Smooth muscle cell of the brain vasculature (primary cell): Measurements from ENCODE around the gene LAMP1.
"Not testable (repeated sequence)": the region's sequence is repeated elsewhere in the genome, so short reads cannot be mapped to it uniquely, and the experiment has no call there.

Experiments used
- DNase-seq: peaks from one replicate; pipeline ENCODE4 v3.0.0-alpha.2; 2012; ENCODE audit warnings: low read depth, low spot score

LAMP1 gene, protein sequence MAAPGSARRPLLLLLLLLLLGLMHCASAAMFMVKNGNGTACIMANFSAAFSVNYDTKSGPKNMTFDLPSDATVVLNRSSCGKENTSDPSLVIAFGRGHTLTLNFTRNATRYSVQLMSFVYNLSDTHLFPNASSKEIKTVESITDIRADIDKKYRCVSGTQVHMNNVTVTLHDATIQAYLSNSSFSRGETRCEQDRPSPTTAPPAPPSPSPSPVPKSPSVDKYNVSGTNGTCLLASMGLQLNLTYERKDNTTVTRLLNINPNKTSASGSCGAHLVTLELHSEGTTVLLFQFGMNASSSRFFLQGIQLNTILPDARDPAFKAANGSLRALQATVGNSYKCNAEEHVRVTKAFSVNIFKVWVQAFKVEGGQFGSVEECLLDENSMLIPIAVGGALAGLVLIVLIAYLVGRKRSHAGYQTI

DNA sequence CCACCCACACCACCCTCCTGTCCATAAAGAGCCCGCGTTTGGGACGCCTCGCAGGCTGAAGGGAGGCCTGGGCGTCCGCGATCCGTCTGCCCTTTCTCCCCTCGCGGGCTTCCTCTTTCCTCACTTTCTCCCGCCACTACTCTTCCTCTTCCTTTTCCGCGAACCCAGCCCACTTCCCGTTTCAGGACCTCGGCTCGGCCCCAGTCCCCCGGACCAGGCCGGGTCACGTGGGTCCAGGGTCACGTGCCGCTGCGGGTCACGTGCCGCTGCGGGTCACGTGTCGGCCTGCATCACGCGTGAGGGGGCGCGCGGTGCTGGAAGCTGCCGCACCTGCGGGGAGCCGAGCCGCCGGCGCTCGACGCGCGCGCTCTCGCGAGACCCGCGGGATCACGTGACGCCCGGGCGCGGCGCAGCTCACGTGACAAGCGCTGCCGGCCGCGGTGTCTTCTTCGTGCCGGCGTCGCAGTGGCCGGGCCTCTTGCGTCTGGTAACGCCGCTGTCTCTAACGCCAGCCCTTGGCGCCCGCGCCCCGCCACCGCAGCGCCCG is at the start of gene LAMP1:
TSS of gene LAMP1 (plus strand) at position 417 of the 547 bp plus-strand sequence. CDS start 196 bp downstream, outside the sequence.
- DNase-seq: peak; percentile 97

DNA sequence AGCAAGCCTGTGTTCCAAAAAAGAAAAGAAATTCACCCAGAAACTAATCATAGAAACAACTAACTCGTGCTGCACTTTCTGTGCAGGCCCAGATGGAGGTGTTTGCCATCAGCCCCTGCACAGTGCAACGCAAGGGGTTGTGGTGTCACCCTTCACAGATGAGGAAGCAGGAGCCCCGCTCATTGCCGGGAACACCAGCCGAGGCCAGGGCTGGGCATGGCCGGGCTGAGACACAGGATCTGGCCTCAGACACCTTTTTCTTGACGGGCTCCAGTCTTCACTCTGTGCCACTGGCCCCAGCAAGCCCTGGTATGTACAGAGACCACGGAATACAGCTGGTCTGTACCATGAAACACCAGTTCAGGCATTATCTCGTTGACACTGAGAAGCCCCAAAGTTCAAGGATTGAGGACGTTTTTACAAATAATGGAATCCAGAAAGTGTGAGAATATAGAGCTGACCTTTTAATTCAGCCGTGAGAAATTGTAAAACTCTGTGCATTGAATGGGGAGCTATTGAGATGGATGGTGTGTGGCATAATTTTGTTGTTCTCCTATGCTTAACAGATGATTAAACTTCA is 44.4 kb upstream of the LAMP1 start:
- DNase-seq: no peak

DNA sequence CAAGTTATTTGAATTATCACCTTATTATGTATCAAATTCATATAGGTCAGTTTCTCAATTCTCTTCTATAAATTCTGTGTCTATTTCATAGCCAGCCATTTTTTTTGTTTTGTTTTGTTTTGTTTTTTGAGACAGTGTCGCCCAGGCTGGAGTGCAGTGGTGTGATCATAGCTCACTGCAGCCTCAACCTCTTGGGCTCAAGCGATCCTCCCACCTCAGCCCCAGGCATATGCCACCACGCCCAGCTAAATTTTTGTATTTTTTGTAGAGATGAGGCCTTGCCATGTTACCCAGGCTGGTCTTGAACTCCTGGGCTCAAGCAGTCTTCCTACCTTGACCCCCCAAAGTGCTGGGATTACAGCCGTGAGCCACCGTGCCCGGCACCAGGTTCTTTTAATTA is 39.1 kb upstream of the LAMP1 start:
- not testable (repeated sequence) for DNase-seq

DNA sequence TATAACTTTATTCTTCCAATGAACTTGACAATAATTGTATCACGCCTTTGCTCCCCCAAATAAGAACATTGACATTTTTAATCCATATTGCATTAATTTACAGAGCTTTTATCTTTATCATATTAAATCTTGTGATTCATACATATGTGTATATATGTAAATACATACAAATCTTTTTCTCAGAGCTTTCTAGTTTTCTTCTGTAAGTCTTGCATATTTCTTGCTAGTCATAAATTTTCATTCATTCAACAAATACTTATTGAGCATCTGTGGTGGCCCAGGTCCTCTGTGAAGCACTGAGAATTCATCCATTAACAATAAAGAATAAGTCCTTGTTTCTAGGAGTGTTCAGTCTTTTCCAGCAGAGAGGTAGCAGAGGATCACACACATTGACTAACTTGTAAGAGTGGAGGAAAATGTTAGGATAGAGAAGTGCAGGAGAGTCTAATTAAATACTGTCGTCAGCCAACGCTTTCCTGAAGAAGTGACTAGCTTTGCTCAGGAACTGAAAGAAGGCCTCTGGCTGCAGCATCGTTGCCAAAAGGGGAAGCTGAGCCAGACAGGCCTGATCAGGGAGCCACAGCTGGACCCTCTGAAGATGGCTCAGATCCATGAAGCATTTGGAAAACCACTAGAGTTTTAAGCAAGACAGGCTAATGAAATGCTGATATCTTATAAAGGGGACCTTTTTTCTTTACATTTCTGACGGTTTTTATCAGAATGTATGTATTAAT is 38.6 kb upstream of the LAMP1 start:
- no peak for DNase-seq

DNA sequence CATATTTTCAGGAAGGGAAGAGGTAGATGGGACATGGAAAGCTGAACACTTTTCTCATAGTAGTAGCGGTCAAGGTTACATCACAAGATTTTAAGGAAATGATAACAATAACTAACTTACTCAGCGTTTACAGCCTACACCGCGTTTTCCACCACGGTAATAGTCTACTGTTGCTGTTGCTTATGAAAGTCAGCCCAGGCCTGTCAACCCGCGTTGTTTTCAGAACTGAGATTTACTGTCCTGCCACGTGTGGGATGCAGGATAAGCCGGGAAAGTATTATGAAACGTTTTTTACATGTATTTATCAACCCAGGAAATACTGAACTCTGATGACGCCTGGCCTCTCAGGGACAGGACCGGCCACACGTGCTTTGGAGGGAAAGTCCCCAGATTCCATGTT is 36.0 kb upstream of the LAMP1 start:
- no peak for DNase-seq

- DNase-seq: not testable (repeated sequence)
These were observed 34.0 kb upstream of the LAMP1 start for GRCh38 chr13:113263016-113263415.

DNA sequence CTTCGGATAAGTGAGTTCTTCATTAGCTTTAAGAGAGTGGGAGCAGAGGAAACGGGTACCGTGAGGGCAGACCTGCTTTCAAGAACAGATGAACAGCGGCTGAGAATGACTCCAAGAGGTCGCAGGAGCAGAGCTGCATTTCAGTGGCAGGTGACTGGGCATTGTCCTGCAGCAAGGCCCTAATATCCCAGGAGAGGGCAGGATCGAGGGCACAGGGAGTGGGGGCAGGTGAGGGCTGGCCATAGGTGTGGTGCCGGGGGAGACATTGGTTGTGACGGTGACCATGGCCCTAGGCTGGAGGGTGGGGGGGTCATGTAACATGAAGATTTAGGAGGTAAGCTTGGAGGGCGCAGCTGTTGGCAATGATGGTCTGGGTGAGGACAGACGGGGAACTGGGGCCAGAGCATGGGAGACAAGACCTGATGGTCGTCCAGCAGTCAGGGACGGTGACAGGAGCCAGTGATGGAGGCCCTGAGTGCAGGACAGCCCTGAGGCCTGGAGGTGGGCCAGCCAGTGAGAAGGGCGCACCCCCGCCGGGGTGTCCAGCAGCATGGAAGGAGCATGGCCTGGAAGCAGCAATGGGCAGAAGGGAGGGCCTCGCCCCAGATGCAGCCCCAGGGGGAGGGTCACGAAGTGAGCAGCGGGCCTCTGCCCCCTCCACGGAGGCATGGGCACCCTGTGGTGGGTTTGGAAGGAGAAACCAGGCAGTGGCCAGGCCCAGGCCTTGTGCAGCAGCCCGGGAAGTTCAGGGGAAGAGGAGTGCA is 29.2 kb upstream of the LAMP1 start:
- no peak for DNase-seq

- no peak for DNase-seq
These were observed 25.0 kb upstream of the LAMP1 start for GRCh38 chr13:113272031-113272430.

DNA sequence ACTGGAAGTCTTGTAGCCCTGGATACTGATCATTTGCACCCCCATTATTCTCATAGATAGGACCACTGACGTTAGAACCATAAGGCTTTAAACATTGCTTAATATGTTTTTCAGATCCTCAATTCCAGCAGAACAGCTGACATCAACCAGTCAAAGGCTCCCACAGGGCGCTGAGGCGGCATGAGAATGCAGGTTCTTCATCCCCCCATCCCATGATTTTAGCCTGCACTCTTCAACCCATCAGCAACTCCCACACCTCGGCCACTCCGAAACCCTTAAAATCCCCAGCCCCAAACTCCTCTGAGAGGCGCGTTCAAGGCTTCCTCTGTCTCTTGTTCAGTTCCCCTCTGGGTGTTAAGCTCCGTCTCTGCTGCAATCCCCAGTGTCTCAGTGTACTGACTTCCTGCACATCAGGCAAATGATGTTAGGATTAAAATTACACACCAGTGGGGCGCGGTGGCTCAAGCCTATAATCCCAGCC is 24.3 kb upstream of the LAMP1 start:
- no peak for DNase-seq

DNA sequence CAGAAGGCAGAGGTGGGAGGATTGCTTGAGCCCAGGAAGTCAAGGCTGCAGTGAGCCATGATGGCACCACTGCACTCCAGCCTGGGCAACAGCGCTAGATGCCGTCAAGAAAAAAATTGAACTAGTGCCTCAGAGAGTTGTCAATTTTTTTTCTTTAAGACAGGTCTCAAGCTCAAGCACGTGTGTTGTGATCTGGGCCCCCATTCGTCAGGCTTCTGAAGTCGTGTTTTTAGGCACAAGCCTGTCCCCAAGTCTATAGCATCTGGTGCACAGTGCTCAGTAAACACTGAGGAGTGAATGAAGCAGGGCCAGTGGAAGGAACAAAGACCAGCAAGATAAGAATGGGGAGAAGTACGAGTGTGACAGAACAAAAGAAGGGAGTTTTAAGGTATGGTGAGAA is 23.7 kb upstream of the LAMP1 start:
- DNase-seq: no peak

GRCh38 chr13:113273851-113274590 is 23.0 kb upstream of the LAMP1 start:
- DNase-seq: no peak

DNA sequence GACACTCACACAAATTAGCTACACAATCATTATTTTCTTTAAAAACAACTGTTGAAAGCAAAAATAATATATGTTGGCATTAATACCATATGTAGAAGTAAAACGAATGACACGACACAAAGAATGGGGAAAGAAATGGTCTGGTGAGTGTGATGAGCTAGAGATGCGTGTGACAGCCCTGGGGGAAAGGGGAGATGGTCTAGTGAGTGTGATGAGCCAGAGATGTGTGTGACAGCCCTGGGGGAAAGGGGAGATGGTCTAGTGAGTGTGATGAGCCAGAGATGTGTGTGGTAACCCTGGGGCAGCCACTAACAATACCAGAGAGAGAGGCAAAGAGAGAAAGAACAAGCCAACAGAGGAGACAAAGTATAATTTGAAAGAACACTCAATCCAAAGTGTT is 22.3 kb upstream of the LAMP1 start:
- DNase-seq: no peak

GRCh38 chr13:113275387-113275786 is 21.7 kb upstream of the LAMP1 start:
- DNase-seq: peak; percentile 44

GRCh38 chr13:113280126-113280525 is 16.9 kb upstream of the LAMP1 start:
- no peak for DNase-seq

GRCh38 chr13:113283904-113284303 is 13.1 kb upstream of the LAMP1 start:
- DNase-seq: no peak

- no peak for DNase-seq
These were observed 8.2 kb upstream of the LAMP1 start for GRCh38 chr13:113288880-113289279.

GRCh38 chr13:113291129-113291528 is 5.9 kb upstream of the LAMP1 start:
- no peak for DNase-seq

- DNase-seq: no peak
These were observed 4.8 kb upstream of the LAMP1 start for GRCh38 chr13:113292021-113292862.

DNA sequence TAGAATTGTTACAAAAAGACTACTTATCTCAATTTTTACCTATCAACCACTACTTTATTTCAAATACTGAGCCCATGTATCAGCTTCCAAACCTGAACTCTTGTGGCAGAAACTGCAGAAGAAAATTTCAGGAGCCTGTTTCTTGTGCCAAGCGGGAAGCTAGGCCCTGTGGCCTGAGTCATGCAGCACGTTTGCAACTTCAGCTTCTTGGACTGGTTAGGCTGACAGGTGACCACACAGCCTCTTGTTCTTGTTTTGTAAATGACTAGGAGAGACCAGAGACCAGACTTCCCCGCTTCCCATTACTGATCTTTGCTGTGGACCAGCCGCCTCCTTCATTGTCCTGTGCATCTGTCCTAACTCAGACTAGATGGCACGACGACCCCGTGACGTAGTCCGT is 3.4 kb upstream of the LAMP1 start:
- no peak for DNase-seq

DNA sequence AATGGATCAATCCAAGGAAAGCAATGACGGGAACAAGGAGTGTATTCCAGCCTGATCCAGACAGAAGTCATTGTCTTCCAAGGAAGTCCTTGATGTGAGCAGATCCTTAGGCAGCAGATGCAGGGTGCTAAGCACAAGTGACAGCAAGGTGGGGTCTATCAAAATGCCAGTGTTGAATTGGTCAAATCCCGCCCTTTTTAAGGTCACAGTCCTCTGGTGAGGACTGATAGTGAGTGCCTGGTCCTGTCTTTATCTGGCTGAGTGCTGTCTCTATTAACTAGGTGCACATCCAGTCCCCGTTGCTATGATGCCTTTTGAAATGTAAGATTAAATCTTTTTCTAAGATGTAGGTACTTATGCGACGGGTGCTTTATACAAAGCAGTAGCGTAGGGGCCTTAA is 1.3 kb upstream of the LAMP1 start:
- DNase-seq: no peak
